HUES48 (cell line): Measurements from ENCODE around the gene LMX1A.

ENCODE experiments used
- H3K27ac ChIP-seq: one replicate; pipeline ENCODE4 v1.7.0; 2013; ENCODE audit warnings: low read depth, low read length, inconsistent platforms
- H3K27me3 ChIP-seq: 2 replicates; pipeline ENCODE4 v1.6.1; 2013; ENCODE audit warnings: mild to moderate bottlenecking, low read length; ENCODE audit not compliant: control insufficient read depth, insufficient read depth
- H3K36me3 ChIP-seq: 2 replicates; pipeline ENCODE4 v1.6.1; 2013; ENCODE audit warnings: low read length; ENCODE audit not compliant: control insufficient read depth, insufficient read depth
- H3K4me1 ChIP-seq: 2 replicates; pipeline ENCODE4 v1.6.1; 2013; ENCODE audit warnings: mild to moderate bottlenecking, low read length; ENCODE audit not compliant: control insufficient read depth, insufficient read depth
- H3K4me3 ChIP-seq: 2 replicates; pipeline ENCODE4 v1.5.1; 2013; ENCODE audit warnings: mild to moderate bottlenecking, low read depth, low read length
- H3K9ac ChIP-seq: 2 replicates; pipeline ENCODE4 v1.6.1; 2013; ENCODE audit warnings: mild to moderate bottlenecking, low read depth, low read length, moderate library complexity
- H3K9me3 ChIP-seq: 2 replicates; pipeline ENCODE4 v1.6.1; 2013; ENCODE audit warnings: low read length; ENCODE audit not compliant: control insufficient read depth, insufficient read depth

The LMX1A gene

GRCh38 chr1:165289556-165289955, 67.0 kb downstream of the LMX1A start:
- H3K36me3 ChIP-seq, result no peaks in the 10 kb centered on the region
- no peak overlapping the region for H3K27ac ChIP-seq
- H3K9ac ChIP-seq, result no peak overlapping the region
- H3K4me3 ChIP-seq, result no peak overlapping the region
- peaks cover 6% of the 10 kb centered on the region; the same call in 1 of the 2 replicates for H3K9me3 ChIP-seq
- H3K27me3 ChIP-seq, result no peaks in the 10 kb centered on the region; the same call in 1 of the 2 replicates
- peaks cover 8% of the 10 kb centered on the region for H3K4me1 ChIP-seq

GRCh38 chr1:165288350-165289120, 68.0 kb downstream of the LMX1A start:
- Histone ChIP-seq H3K9ac (no peak overlapping the region), H3K27ac (no peak overlapping the region)

GRCh38 chr1:165287781-165288180, 68.7 kb downstream of the LMX1A start:
- Histone ChIP-seq H3K9ac (no peak overlapping the region), H3K9me3 (peaks cover 6% of the 10 kb centered on the region; the same call in 1 of the 2 replicates), H3K4me1 (peaks cover 8% of the 10 kb centered on the region), H3K36me3 (no peaks in the 10 kb centered on the region), H3K4me3 (no peak overlapping the region), H3K27ac (no peak overlapping the region), H3K27me3 (no peaks in the 10 kb centered on the region; the same call in 1 of the 2 replicates)

More at GRCh38 chr1:165288350-165289120, 68.0 kb downstream of the LMX1A start:
- Histone ChIP-seq H3K27me3 (no peaks in the 10 kb centered on the region; the same call in 1 of the 2 replicates), H3K4me1 (peaks cover 8% of the 10 kb centered on the region), H3K36me3 (no peaks in the 10 kb centered on the region), H3K9me3 (peaks cover 6% of the 10 kb centered on the region; the same call in 1 of the 2 replicates), H3K4me3 (no peak overlapping the region)

GRCh38 chr1:165287329-165287728, 69.2 kb downstream of the LMX1A start:
- H3K9me3 ChIP-seq, result peaks cover 6% of the 10 kb centered on the region; the same call in 1 of the 2 replicates
- no peak overlapping the region for H3K4me3 ChIP-seq
- no peak overlapping the region for H3K9ac ChIP-seq
- H3K4me1 ChIP-seq, result peaks cover 8% of the 10 kb centered on the region
- H3K27me3 ChIP-seq, result no peaks in the 10 kb centered on the region; the same call in 1 of the 2 replicates
- H3K27ac ChIP-seq, result no peak overlapping the region
- H3K36me3 ChIP-seq, result no peaks in the 10 kb centered on the region

GRCh38 chr1:165284454-165284853, 72.1 kb downstream of the LMX1A start:
- Histone ChIP-seq H3K36me3 (no peaks in the 10 kb centered on the region), H3K9me3 (no peaks in the 10 kb centered on the region), H3K4me3 (no peak overlapping the region), H3K4me1 (peaks cover 28% of the 10 kb centered on the region), H3K27me3 (no peaks in the 10 kb centered on the region; the same call in 1 of the 2 replicates), H3K27ac (no peak overlapping the region), H3K9ac (no peak overlapping the region)

GRCh38 chr1:165281207-165281901, 75.2 kb downstream of the LMX1A start:
- Histone ChIP-seq H3K9ac (no peak overlapping the region), H3K27me3 (peaks cover 5% of the 10 kb centered on the region; the same call in 1 of the 2 replicates), H3K4me3 (no peak overlapping the region), H3K36me3 (no peaks in the 10 kb centered on the region), H3K27ac (no peak overlapping the region), H3K9me3 (no peaks in the 10 kb centered on the region), H3K4me1 (peaks cover 24% of the 10 kb centered on the region)

- H3K27me3 ChIP-seq, result peaks cover 5% of the 10 kb centered on the region; the same call in 1 of the 2 replicates
- H3K36me3 ChIP-seq, result no peaks in the 10 kb centered on the region
- H3K9me3 ChIP-seq, result no peaks in the 10 kb centered on the region
- no peak overlapping the region for H3K9ac ChIP-seq
- no peak overlapping the region for H3K4me3 ChIP-seq
- peaks cover 36% of the 10 kb centered on the region for H3K4me1 ChIP-seq
- H3K27ac ChIP-seq, result peak overlapping the region; percentile 22
These were observed 76.6 kb downstream of the LMX1A start for GRCh38 chr1:165279882-165280281.

GRCh38 chr1:165276314-165276713, 80.2 kb downstream of the LMX1A start:
- Histone ChIP-seq H3K27ac (no peak overlapping the region), H3K27me3 (peaks cover 5% of the 10 kb centered on the region; the same call in 1 of the 2 replicates), H3K9me3 (no peaks in the 10 kb centered on the region), H3K9ac (no peak overlapping the region), H3K36me3 (no peaks in the 10 kb centered on the region), H3K4me1 (peaks cover 35% of the 10 kb centered on the region), H3K4me3 (no peak overlapping the region)

GRCh38 chr1:165265196-165265838, 91.2 kb downstream of the LMX1A start:
- H3K27me3 ChIP-seq, result no peaks in the 10 kb centered on the region
- H3K4me1 ChIP-seq, result peaks cover 4% of the 10 kb centered on the region; the same call in 1 of the 2 replicates
- no peaks in the 10 kb centered on the region for H3K9me3 ChIP-seq
- no peak overlapping the region; the same call in 1 of the 2 replicates for H3K4me3 ChIP-seq
- H3K9ac ChIP-seq, result no peak overlapping the region
- no peak overlapping the region for H3K27ac ChIP-seq
- H3K36me3 ChIP-seq, result no peaks in the 10 kb centered on the region

GRCh38 chr1:165259706-165260428, 96.6 kb downstream of the LMX1A start:
- Histone ChIP-seq H3K27ac (no peak overlapping the region), H3K9me3 (no peaks in the 10 kb centered on the region), H3K4me1 (no peaks in the 10 kb centered on the region), H3K36me3 (no peaks in the 10 kb centered on the region), H3K27me3 (0 out of 2 replicates have a peak, but pooled peaks cover 4% of the 10 kb centered on the region), H3K9ac (no peak overlapping the region), H3K4me3 (no peak overlapping the region)
